Measurements from ENCODE around the gene C1QTNF8. TPM values are rescaled to one million over a fixed set of nuclear protein-coding genes. Genes with fewer than 3 reads are reported as not detected.

C1QTNF8 gene
- total RNA-seq, 4 donors from 2014 or later: not detected

GRCh38 chr16:1063728-1064127, 32.3 kb downstream of the C1QTNF8 start:
- no peaks in the 10 kb centered on the region for H3K4me1 ChIP-seq
- TF ChIP-seq CTCF (IDR thresholded peaks at IDR 0.05): no peak
- in situ Hi-C loops (cut with MboI; ENCODE audit: low pct_ligation_motif_present in 1 of 4, low pct_unique_long_range_greater_than_20kb in 1 of 4, low sequenced_read_pairs in 3 of 4) (loop anchor here in 2 of 4 donors (25.0 kb wide), 1 partner anchor 251 kb away; the partner anchor contains the start of gene GNG13 (in 2 of the 2)), intact Hi-C loops (cut with DNase I; ENCODE audit: low total_unique reads) (loop anchor here (1.0 kb wide), 1 partner anchor 26 kb away; no protein-coding TSS in a partner anchor)
- WGBS, 2 donors (ENCODE audit: low coverage in 1 of 2): 69 to 70% methylated on average over 8 to 21 of the region's 21 CpGs
- no peak for DNase-seq
- no peaks in the 10 kb centered on the region for H3K9me3 ChIP-seq
- no peaks in the 10 kb centered on the region for H3K36me3 ChIP-seq
- peaks cover 47% of the 10 kb centered on the region for H3K27me3 ChIP-seq
- H3K4me3 ChIP-seq: no peak overlapping the region
- no peak overlapping the region for H3K27ac ChIP-seq

GRCh38 chr16:1062895-1063294, 33.1 kb downstream of the C1QTNF8 start:
- in situ Hi-C loops (cut with MboI; ENCODE audit: low pct_ligation_motif_present in 1 of 4, low pct_unique_long_range_greater_than_20kb in 1 of 4, low sequenced_read_pairs in 3 of 4): loop anchor here in 2 of 4 donors (25.0 kb wide), 1 partner anchor 251 kb away; the partner anchor contains the start of gene GNG13 (in 2 of the 2)
- H3K9me3 ChIP-seq: no peaks in the 10 kb centered on the region
- H3K27me3 ChIP-seq: peaks cover 46% of the 10 kb centered on the region

GRCh38 chr16:1061769-1062505, 34.1 kb downstream of the C1QTNF8 start:
- Histone ChIP-seq H3K9me3 (no peaks in the 10 kb centered on the region), H3K4me1 (no peaks in the 10 kb centered on the region), H3K27ac (no peak overlapping the region), H3K4me3 (no peak overlapping the region), H3K36me3 (no peaks in the 10 kb centered on the region), H3K27me3 (peaks cover 46% of the 10 kb centered on the region)
- TF ChIP-seq CTCF (IDR thresholded peaks at IDR 0.05): no peak
- no peak for TF ChIP-seq EP300 (IDR thresholded peaks at IDR 0.05; ENCODE audit: low read depth)
- TF ChIP-seq POLR2A (IDR thresholded peaks at IDR 0.05): no peak
- TF ChIP-seq POLR2AphosphoS5 (IDR thresholded peaks at IDR 0.05): no peak
- DNase-seq: no peak
- in situ Hi-C loops (cut with MboI; ENCODE audit: low pct_ligation_motif_present in 1 of 4, low pct_unique_long_range_greater_than_20kb in 1 of 4, low sequenced_read_pairs in 3 of 4) (loop anchor here in 2 of 4 donors (25.0 kb wide), 1 partner anchor 250 kb away; the partner anchor contains the start of gene GNG13 (in 2 of the 2)), intact Hi-C loops (cut with DNase I; ENCODE audit: low total_unique reads) (no loop called here)
- 85% methylated on average over 33 of the region's 43 CpGs; no CpG with 5 or more reads in 1 of the 2 donors for WGBS, 2 donors (ENCODE audit: low coverage in 1 of 2)

More at GRCh38 chr16:1062895-1063294, 33.1 kb downstream of the C1QTNF8 start:
- TF ChIP-seq POLR2AphosphoS5 (IDR thresholded peaks at IDR 0.05): no peak
- no peak for TF ChIP-seq POLR2A (IDR thresholded peaks at IDR 0.05)
- TF ChIP-seq EP300 (IDR thresholded peaks at IDR 0.05; ENCODE audit: low read depth): no peak
- TF ChIP-seq CTCF (IDR thresholded peaks at IDR 0.05): no peak
- H3K4me3 ChIP-seq: no peak overlapping the region
- no peak for DNase-seq
- no peaks in the 10 kb centered on the region for H3K36me3 ChIP-seq
- H3K27ac ChIP-seq: no peak overlapping the region
- intact Hi-C loops (cut with DNase I; ENCODE audit: low total_unique reads): loop anchor here (1.0 kb wide), 1 partner anchor 26 kb away; no protein-coding TSS in a partner anchor
- H3K4me1 ChIP-seq: no peaks in the 10 kb centered on the region
- WGBS, 2 donors (ENCODE audit: low coverage in 1 of 2): 60 to 73% methylated on average over 6 to 14 of the region's 20 CpGs

GRCh38 chr16:1060416-1061340, 35.4 kb downstream of the C1QTNF8 start:
- peaks cover 35% of the 10 kb centered on the region for H3K27me3 ChIP-seq

More at GRCh38 chr16:1060416-1061340, 35.4 kb downstream of the C1QTNF8 start:
- Histone ChIP-seq H3K9me3 (no peaks in the 10 kb centered on the region), H3K4me3 (no peak overlapping the region), H3K27ac (no peak overlapping the region), H3K36me3 (no peaks in the 10 kb centered on the region), H3K4me1 (no peaks in the 10 kb centered on the region)
- intact Hi-C loops (cut with DNase I; ENCODE audit: low total_unique reads): no loop called here
- WGBS, 2 donors (ENCODE audit: low coverage in 1 of 2): 72% methylated on average over 42 of the region's 42 CpGs; no CpG with 5 or more reads in 1 of the 2 donors
- no peak for DNase-seq
- in situ Hi-C loops (cut with MboI; ENCODE audit: low pct_ligation_motif_present in 1 of 4, low pct_unique_long_range_greater_than_20kb in 1 of 4, low sequenced_read_pairs in 3 of 4): loop anchor here in 2 of 4 donors (25.0 kb wide), 1 partner anchor 248 kb away; the partner anchor contains the start of gene GNG13 (in 2 of the 2)
- TF ChIP-seq POLR2A (IDR thresholded peaks at IDR 0.05) (no peak), EP300 (IDR thresholded peaks at IDR 0.05; ENCODE audit: low read depth) (no peak), CTCF (IDR thresholded peaks at IDR 0.05) (no peak), POLR2AphosphoS5 (IDR thresholded peaks at IDR 0.05) (no peak)
